ENCODE measurements around the gene MAPKBP1. TPM values are rescaled to one million over a fixed set of nuclear protein-coding genes. Genes with fewer than 3 reads are reported as not detected.

The MAPKBP1 gene
- total RNA-seq, 1 donor from 2014 or later, result 42.3 TPM

- H3K4me1 Mint-ChIP-seq, result peaks cover 44% of the 10 kb centered on the region
- ATAC-seq (ENCODE audit: low read depth), result no peak
Measured at GRCh38 chr15:41772720-41773331, 1.5 kb upstream of the MAPKBP1 start.

GRCh38 chr15:41773332-41773728, 954 bp upstream of the MAPKBP1 start:
- ChIA-PET POLR2A (interaction anchor here (0.6 to 3.4 kb wide), 14 partner anchors 10 to 198 kb away, joined by 3 to 49 read pairs (median 6); partner anchors contain the start of genes EHD4 and MGA), CTCF (interaction anchor here (0.7 to 9.8 kb wide), 29 partner anchors 11 to 364 kb away, joined by 3 to 309 read pairs (median 6); partner anchors contain the start of genes EHD4 and JMJD7)
- DNase-seq, result no peak
- H3K4me1 Mint-ChIP-seq, result peaks cover 49% of the 10 kb centered on the region
- no peak for ATAC-seq (ENCODE audit: low read depth)
- H3K4me3 Mint-ChIP-seq, result peak overlapping the region; percentile 93
- peak overlapping the region; percentile 94 for H3K27ac Mint-ChIP-seq
- no peaks in the 10 kb centered on the region for H3K27me3 Mint-ChIP-seq
- TF ChIP-seq, protein P1, sequence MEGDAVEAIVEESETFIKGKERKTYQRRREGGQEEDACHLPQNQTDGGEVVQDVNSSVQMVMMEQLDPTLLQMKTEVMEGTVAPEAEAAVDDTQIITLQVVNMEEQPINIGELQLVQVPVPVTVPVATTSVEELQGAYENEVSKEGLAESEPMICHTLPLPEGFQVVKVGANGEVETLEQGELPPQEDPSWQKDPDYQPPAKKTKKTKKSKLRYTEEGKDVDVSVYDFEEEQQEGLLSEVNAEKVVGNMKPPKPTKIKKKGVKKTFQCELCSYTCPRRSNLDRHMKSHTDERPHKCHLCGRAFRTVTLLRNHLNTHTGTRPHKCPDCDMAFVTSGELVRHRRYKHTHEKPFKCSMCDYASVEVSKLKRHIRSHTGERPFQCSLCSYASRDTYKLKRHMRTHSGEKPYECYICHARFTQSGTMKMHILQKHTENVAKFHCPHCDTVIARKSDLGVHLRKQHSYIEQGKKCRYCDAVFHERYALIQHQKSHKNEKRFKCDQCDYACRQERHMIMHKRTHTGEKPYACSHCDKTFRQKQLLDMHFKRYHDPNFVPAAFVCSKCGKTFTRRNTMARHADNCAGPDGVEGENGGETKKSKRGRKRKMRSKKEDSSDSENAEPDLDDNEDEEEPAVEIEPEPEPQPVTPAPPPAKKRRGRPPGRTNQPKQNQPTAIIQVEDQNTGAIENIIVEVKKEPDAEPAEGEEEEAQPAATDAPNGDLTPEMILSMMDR (IDR thresholded peaks at IDR 0.05), result no peak
- peaks cover 17% of the 10 kb centered on the region for H3K36me3 Mint-ChIP-seq (ENCODE audit: low read depth)
- intact Hi-C loops (cut with micrococcal nuclease), result loop anchor here (5.0 kb wide), 2 partner anchors 76 to 214 kb away; no protein-coding TSS in a partner anchor
- H3K9me3 Mint-ChIP-seq, result no peaks in the 10 kb centered on the region

More at GRCh38 chr15:41772720-41773331, 1.5 kb upstream of the MAPKBP1 start:
- TF ChIP-seq, protein P1 (IDR thresholded peaks at IDR 0.05), result no peak
- no peak for DNase-seq
- Mint-ChIP-seq H3K4me3 (peak overlapping the region; percentile 93), H3K27ac (peak overlapping the region; percentile 94), H3K36me3 (ENCODE audit: low read depth) (peaks cover 22% of the 10 kb centered on the region), H3K9me3 (no peaks in the 10 kb centered on the region), H3K27me3 (no peaks in the 10 kb centered on the region)
- CTCF ChIA-PET, result interaction anchor here (0.7 to 9.8 kb wide), 22 partner anchors 11 to 365 kb away, joined by 3 to 309 read pairs (median 6); partner anchors contain the start of gene EHD4
- intact Hi-C loops (cut with micrococcal nuclease), result loop anchor here (1.0 to 5.0 kb wide), 6 partner anchors 38 to 311 kb away; no protein-coding TSS in a partner anchor
- POLR2A ChIA-PET, result interaction anchor here (0.6 to 3.4 kb wide), 9 partner anchors 10 to 289 kb away, joined by 4 to 49 read pairs (median 5); partner anchors contain the start of gene EHD4

DNA sequence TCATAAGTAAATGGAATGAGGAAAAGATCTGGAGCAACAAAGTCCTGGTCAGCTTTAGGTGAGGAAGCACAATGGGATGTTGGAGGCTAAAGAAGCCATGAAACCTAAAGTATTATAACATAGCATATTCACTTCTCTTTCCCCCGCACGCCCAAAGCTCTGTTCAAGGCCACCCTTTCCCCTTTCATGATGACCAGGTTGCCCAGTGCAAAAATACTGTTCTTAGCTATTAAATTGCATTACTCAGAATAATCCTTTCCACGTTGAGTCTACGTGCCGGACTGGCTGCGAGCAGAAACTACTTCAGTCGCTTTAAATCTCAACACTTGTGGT, 589 bp upstream of the MAPKBP1 start:
- ATAC-seq (ENCODE audit: low read depth) (no peak), DNase-seq (no peak)
- H3K4me3 Mint-ChIP-seq, result peak overlapping the region; percentile 93
- H3K9me3 Mint-ChIP-seq, result no peaks in the 10 kb centered on the region
- no peaks in the 10 kb centered on the region for H3K27me3 Mint-ChIP-seq
- peaks cover 53% of the 10 kb centered on the region for H3K4me1 Mint-ChIP-seq
- TF ChIP-seq, protein P1 (IDR thresholded peaks at IDR 0.05), result no peak
- CTCF ChIA-PET, result interaction anchor here (0.7 to 9.8 kb wide), 31 partner anchors 10 to 364 kb away, joined by 3 to 309 read pairs (median 5); partner anchors contain the start of genes EHD4 and JMJD7
- POLR2A ChIA-PET, result interaction anchor here (0.6 to 3.4 kb wide), 15 partner anchors 9 to 197 kb away, joined by 3 to 49 read pairs (median 6); partner anchors contain the start of genes EHD4 and MGA
- H3K36me3 Mint-ChIP-seq (ENCODE audit: low read depth), result peaks cover 13% of the 10 kb centered on the region
- intact Hi-C loops (cut with micrococcal nuclease), result loop anchor here (1.0 to 5.0 kb wide), 10 partner anchors 10 to 308 kb away; partner anchors contain the start of genes EHD4, JMJD7, MGA and TYRO3
- H3K27ac Mint-ChIP-seq, result peak overlapping the region; percentile 94

GRCh38 chr15:41774882-41775417, 666 bp downstream of the MAPKBP1 start:
- ChIA-PET POLR2A (interaction anchor here (0.6 to 3.4 kb wide), 11 partner anchors 8 to 196 kb away, joined by 3 to 49 read pairs (median 7); partner anchors contain the start of genes EHD4 and MGA), CTCF (interaction anchor here (1.2 to 9.8 kb wide), 8 partner anchors 9 to 171 kb away, joined by 3 to 309 read pairs (median 12); no protein-coding TSS in a partner anchor)
- ATAC-seq (ENCODE audit: low read depth) (no peak), DNase-seq (no peak)
- H3K4me1 Mint-ChIP-seq, result peaks cover 61% of the 10 kb centered on the region
- TF ChIP-seq, protein P1 (IDR thresholded peaks at IDR 0.05), result no peak
- H3K36me3 Mint-ChIP-seq (ENCODE audit: low read depth), result peaks cover 11% of the 10 kb centered on the region
- H3K9me3 Mint-ChIP-seq, result no peaks in the 10 kb centered on the region
- intact Hi-C loops (cut with micrococcal nuclease), result loop anchor here (1.0 to 5.0 kb wide), 10 partner anchors 8 to 310 kb away; partner anchors contain the start of genes EHD4, JMJD7, MGA and TYRO3
- H3K27me3 Mint-ChIP-seq, result no peaks in the 10 kb centered on the region
- H3K27ac Mint-ChIP-seq, result peak overlapping the region; percentile 94
- H3K4me3 Mint-ChIP-seq, result peak overlapping the region; percentile 93

Data from activated B cell treated with CpG ODN at 0.5 μM for 24 hours (primary cell).